HK-2 (cell line): ENCODE data around the gene ZXDC.

Source experiments
- DNase-seq: peaks from one replicate; pipeline ENCODE4 v3.0.0-alpha.2; 2018; ENCODE audit not compliant: unreplicated experiment

ZXDC gene

GRCh38 chr3:126512026-126512425 is 36.3 kb upstream of the ZXDC start:
- DNase-seq: no peak

- no peak for DNase-seq
Observed at GRCh38 chr3:126511291-126511690, 35.6 kb upstream of the ZXDC start.

- no peak for DNase-seq
Observed at GRCh38 chr3:126510308-126510910, 34.7 kb upstream of the ZXDC start.

GRCh38 chr3:126509597-126510307 is 34.1 kb upstream of the ZXDC start:
- no peak for DNase-seq

GRCh38 chr3:126508564-126508964 is 32.9 kb upstream of the ZXDC start:
- no peak for DNase-seq

- no peak for DNase-seq
Observed at GRCh38 chr3:126507886-126508285, 32.2 kb upstream of the ZXDC start.

GRCh38 chr3:126503701-126504100 is 28.0 kb upstream of the ZXDC start:
- DNase-seq: no peak

- DNase-seq: no peak
Observed at GRCh38 chr3:126502656-126503055, 27.0 kb upstream of the ZXDC start.

- DNase-seq: no peak
Observed at GRCh38 chr3:126501736-126502135, 26.0 kb upstream of the ZXDC start.

GRCh38 chr3:126501054-126501453 is 25.4 kb upstream of the ZXDC start:
- no peak for DNase-seq

- no peak for DNase-seq
Observed at GRCh38 chr3:126500016-126500415, 24.3 kb upstream of the ZXDC start.

- no peak for DNase-seq
Observed at GRCh38 chr3:126499401-126499800, 23.7 kb upstream of the ZXDC start.

- DNase-seq: no peak
Observed at GRCh38 chr3:126498929-126499328, 23.2 kb upstream of the ZXDC start.

- DNase-seq: no peak
Observed at GRCh38 chr3:126498461-126498860, 22.8 kb upstream of the ZXDC start.

- no peak for DNase-seq
Observed at GRCh38 chr3:126497956-126498355, 22.3 kb upstream of the ZXDC start.

- DNase-seq: no peak
Observed at GRCh38 chr3:126496894-126497850, 21.5 kb upstream of the ZXDC start.

GRCh38 chr3:126495786-126496185 is 20.1 kb upstream of the ZXDC start:
- no peak for DNase-seq

GRCh38 chr3:126494970-126495230 is 19.2 kb upstream of the ZXDC start:
- no peak for DNase-seq

- no peak for DNase-seq
Observed at GRCh38 chr3:126494204-126494969, 18.7 kb upstream of the ZXDC start.

GRCh38 chr3:126493739-126494138 is 18.0 kb upstream of the ZXDC start:
- DNase-seq: no peak

- DNase-seq: no peak
Observed at GRCh38 chr3:126493051-126493450, 17.4 kb upstream of the ZXDC start.
